ENCODE data around the gene DMD. TPM values are rescaled to one million over a fixed set of nuclear protein-coding genes. Genes with fewer than 3 reads are reported as not detected.

DMD gene
- total and polyA plus RNA-seq, 4 donors = 3.9 to 73.8 (median 11.2) TPM

DNA sequence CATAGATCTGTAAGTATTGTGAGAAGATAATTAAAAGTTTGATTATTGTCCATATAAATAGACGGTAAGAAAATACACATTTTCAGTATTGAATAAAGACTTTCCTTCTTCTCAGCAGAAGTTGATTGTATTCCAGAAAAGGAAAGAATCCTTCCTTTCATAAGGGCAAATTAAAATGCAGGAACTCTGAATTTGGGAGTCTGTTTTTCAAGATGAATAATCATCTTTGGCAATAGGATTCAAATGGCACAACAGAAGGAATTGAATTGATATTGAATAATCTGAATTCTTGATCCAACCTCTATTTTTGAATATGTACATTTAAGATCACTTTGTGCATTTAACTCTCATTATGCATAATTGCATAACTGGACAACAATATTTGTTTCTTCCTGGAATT, 149.3 kb downstream of the DMD start:
- WGBS, 2 donors = 94 to 100% methylated on average over 1 of the region's 1 CpG
- DNase-seq (no peak), ATAC-seq (ENCODE audit: insufficient read depth, low FRiP score) (no peak)
- Histone ChIP-seq H3K4me3 (no peak overlapping the region), H3K27me3 (ENCODE audit: control insufficient read depth in 3 of 3, insufficient read depth in 3 of 3, low read length in 2 of 3) (peaks cover 0 to 3% (median 0%) of the 10 kb centered on the region in 3 donors), H3K9me3 (ENCODE audit: control insufficient read depth in 4 of 4, insufficient read depth in 3 of 4, low read length in 3 of 4) (no peaks in the 10 kb centered on the region), H3K4me1 (ENCODE audit: control insufficient read depth in 5 of 5, insufficient read depth in 5 of 5, low read length in 5 of 5) (peaks cover 0 to 2% (median 0%) of the 10 kb centered on the region in 5 donors), H3K9ac (ENCODE audit: insufficient read depth in 1 of 2, low read length in 2 of 2) (no peak overlapping the region), H3K27ac (ENCODE audit: low read depth in 1 of 2, low read length in 1 of 2) (no peak overlapping the region), H3K36me3 (ENCODE audit: control insufficient read depth in 4 of 4, insufficient read depth in 4 of 4, low read length in 4 of 4) (no peaks in the 10 kb centered on the region)
- TF ChIP-seq, protein P1, sequence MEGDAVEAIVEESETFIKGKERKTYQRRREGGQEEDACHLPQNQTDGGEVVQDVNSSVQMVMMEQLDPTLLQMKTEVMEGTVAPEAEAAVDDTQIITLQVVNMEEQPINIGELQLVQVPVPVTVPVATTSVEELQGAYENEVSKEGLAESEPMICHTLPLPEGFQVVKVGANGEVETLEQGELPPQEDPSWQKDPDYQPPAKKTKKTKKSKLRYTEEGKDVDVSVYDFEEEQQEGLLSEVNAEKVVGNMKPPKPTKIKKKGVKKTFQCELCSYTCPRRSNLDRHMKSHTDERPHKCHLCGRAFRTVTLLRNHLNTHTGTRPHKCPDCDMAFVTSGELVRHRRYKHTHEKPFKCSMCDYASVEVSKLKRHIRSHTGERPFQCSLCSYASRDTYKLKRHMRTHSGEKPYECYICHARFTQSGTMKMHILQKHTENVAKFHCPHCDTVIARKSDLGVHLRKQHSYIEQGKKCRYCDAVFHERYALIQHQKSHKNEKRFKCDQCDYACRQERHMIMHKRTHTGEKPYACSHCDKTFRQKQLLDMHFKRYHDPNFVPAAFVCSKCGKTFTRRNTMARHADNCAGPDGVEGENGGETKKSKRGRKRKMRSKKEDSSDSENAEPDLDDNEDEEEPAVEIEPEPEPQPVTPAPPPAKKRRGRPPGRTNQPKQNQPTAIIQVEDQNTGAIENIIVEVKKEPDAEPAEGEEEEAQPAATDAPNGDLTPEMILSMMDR (IDR thresholded peaks at IDR 0.05; ENCODE audit: control extremely low read depth, extremely low read depth) = no peak

DNA sequence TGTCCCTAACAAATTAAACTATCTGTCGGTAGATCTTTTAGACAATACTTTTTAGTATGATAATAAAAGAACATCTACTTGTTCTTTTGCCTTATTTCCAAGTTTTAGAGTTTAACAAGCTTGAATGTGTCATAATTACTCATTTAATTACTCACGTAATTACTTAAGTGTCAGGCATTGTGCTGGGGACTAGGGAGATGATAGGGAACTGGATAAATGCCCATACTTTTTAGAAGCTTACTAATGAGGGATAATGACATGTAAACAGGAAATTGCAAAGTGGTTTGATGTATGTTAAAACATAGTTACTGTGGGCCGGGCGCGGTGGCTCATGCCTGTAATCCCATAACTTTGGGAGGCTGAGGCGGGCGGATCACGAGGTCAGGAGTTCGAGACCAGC, 158.3 kb downstream of the DMD start:
- ATAC-seq (ENCODE audit: insufficient read depth, low FRiP score) (no peak), DNase-seq (peak in 1 of 3 donors; percentile 4)
- WGBS, 2 donors = 85 to 97% methylated on average over 7 to 9 of the region's 9 CpGs
- H3K36me3 ChIP-seq (ENCODE audit: control insufficient read depth in 4 of 4, insufficient read depth in 4 of 4, low read length in 4 of 4) = no peaks in the 10 kb centered on the region
- H3K9ac ChIP-seq (ENCODE audit: insufficient read depth in 1 of 2, low read length in 2 of 2) = no peak overlapping the region
- H3K27ac ChIP-seq (ENCODE audit: low read depth in 1 of 2, low read length in 1 of 2) = no peak overlapping the region
- no peak overlapping the region for H3K4me3 ChIP-seq
- TF ChIP-seq, protein P1 (IDR thresholded peaks at IDR 0.05; ENCODE audit: control extremely low read depth, extremely low read depth) = no peak
- no peaks in the 10 kb centered on the region for H3K9me3 ChIP-seq (ENCODE audit: control insufficient read depth in 4 of 4, insufficient read depth in 3 of 4, low read length in 3 of 4)
- peaks cover 0 to 3% (median 2%) of the 10 kb centered on the region in 3 donors for H3K27me3 ChIP-seq (ENCODE audit: control insufficient read depth in 3 of 3, insufficient read depth in 3 of 3, low read length in 2 of 3)
- no peaks in the 10 kb centered on the region for H3K4me1 ChIP-seq (ENCODE audit: control insufficient read depth in 5 of 5, insufficient read depth in 5 of 5, low read length in 5 of 5)

DNA sequence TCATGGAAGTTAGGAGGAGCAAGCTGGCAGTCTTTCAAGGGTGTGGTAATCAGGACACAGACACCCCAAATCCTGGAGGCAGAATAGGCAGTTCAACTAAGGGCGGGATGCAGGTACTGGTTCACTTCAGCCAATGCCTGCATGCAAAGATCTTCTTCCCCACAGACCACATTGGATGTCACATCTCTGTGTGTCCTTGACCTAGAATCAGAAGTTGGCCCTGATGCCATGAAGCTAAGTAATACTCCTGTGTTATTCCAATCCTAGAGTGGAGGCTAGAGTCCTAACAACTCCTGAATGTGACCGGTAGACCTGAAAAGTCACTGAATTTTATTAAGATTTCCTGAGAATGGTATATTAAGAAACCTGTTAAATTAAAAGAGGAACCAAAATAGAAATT, 165.5 kb downstream of the DMD start:
- H3K27ac ChIP-seq (ENCODE audit: low read depth in 1 of 2, low read length in 1 of 2) = peak overlapping the region in 1 of 2 donors; percentile 21
- 86 to 91% methylated on average over 2 of the region's 2 CpGs for WGBS, 2 donors
- TF ChIP-seq, protein P1 (IDR thresholded peaks at IDR 0.05; ENCODE audit: control extremely low read depth, extremely low read depth) = no peak
- H3K4me1 ChIP-seq (ENCODE audit: control insufficient read depth in 5 of 5, insufficient read depth in 5 of 5, low read length in 5 of 5) = no peaks in the 10 kb centered on the region
- H3K36me3 ChIP-seq (ENCODE audit: control insufficient read depth in 4 of 4, insufficient read depth in 4 of 4, low read length in 4 of 4) = no peaks in the 10 kb centered on the region
- no peak for DNase-seq
- ATAC-seq (ENCODE audit: insufficient read depth, low FRiP score) = no peak
- no peaks in the 10 kb centered on the region for H3K9me3 ChIP-seq (ENCODE audit: control insufficient read depth in 4 of 4, insufficient read depth in 3 of 4, low read length in 3 of 4)
- no peaks in the 10 kb centered on the region for H3K27me3 ChIP-seq (ENCODE audit: control insufficient read depth in 3 of 3, insufficient read depth in 3 of 3, low read length in 2 of 3)
- H3K9ac ChIP-seq (ENCODE audit: insufficient read depth in 1 of 2, low read length in 2 of 2) = no peak overlapping the region
- no peak overlapping the region for H3K4me3 ChIP-seq

DNA sequence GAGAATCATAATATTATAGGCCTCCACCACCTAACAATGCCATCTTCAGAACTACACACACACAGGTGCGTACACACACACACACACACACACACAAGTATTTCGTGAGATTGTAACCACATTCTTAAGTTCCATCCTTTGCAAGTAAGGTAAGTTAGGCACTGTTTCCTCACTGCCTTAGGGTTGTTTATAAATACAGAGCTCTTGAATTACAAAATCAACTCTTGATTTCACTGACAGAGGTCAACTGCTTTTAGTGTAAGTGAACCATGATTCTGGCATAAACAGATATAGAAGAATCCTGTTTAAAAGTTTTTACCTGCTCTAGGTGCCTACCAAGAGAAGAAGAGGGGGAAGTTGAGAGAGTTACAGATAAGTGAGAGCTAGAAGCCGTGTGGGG, 166.1 kb downstream of the DMD start:
- H3K9me3 ChIP-seq (ENCODE audit: control insufficient read depth in 4 of 4, insufficient read depth in 3 of 4, low read length in 3 of 4) = no peaks in the 10 kb centered on the region
- WGBS, 2 donors = 52 to 73% methylated on average over 3 of the region's 3 CpGs
- DNase-seq (no peak), ATAC-seq (ENCODE audit: insufficient read depth, low FRiP score) (no peak)
- H3K9ac ChIP-seq (ENCODE audit: insufficient read depth in 1 of 2, low read length in 2 of 2) = no peak overlapping the region
- no peaks in the 10 kb centered on the region for H3K4me1 ChIP-seq (ENCODE audit: control insufficient read depth in 5 of 5, insufficient read depth in 5 of 5, low read length in 5 of 5)
- TF ChIP-seq, protein P1 (IDR thresholded peaks at IDR 0.05; ENCODE audit: control extremely low read depth, extremely low read depth) = no peak
- H3K4me3 ChIP-seq = no peak overlapping the region
- no peak overlapping the region for H3K27ac ChIP-seq (ENCODE audit: low read depth in 1 of 2, low read length in 1 of 2)
- H3K36me3 ChIP-seq (ENCODE audit: control insufficient read depth in 4 of 4, insufficient read depth in 4 of 4, low read length in 4 of 4) = no peaks in the 10 kb centered on the region
- no peaks in the 10 kb centered on the region for H3K27me3 ChIP-seq (ENCODE audit: control insufficient read depth in 3 of 3, insufficient read depth in 3 of 3, low read length in 2 of 3)

Measured in lung (tissue), 12 donors.